DMS153 treated with DMSO at 0.1 percent for 48 hours (cell line): ENCODE results near the gene SERPINB1.
"Not testable (repeated sequence)": the region's sequence is repeated elsewhere in the genome, so short reads cannot be mapped to it uniquely, and the experiment has no call there.

Experiments
- DNase-seq: peaks from one replicate; lab custom pipeline; 2025; ENCODE audit not compliant: unreplicated experiment; lab: John Stamatoyannopoulos, UW

Gene SERPINB1

GRCh38 chr6:2866171-2866846, 24.6 kb upstream of the SERPINB1 start:
- DNase-seq = no peak

DNA sequence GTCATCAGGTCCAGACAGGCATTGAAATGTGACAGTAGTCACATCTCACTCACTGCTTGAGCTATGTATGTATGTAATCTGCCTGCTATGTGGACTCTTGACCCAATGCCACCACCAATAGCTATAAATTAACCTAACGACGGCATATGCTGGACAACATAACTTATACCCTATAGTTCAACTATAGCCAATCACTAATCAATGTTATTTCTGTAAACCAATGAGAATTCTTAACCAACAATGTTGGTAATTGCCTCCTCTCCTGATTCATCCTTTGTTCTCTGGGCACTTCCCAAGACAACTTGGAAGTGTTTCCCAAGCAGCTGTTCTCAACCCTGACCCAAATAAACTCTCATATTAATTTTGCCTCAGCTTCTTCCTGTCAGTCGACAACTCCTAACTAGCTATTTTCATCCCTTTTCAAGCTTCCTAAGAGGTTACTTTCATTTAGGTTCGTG, 24.1 kb upstream of the SERPINB1 start:
- no peak for DNase-seq

GRCh38 chr6:2865270-2865669, 23.6 kb upstream of the SERPINB1 start:
- no peak for DNase-seq

DNA sequence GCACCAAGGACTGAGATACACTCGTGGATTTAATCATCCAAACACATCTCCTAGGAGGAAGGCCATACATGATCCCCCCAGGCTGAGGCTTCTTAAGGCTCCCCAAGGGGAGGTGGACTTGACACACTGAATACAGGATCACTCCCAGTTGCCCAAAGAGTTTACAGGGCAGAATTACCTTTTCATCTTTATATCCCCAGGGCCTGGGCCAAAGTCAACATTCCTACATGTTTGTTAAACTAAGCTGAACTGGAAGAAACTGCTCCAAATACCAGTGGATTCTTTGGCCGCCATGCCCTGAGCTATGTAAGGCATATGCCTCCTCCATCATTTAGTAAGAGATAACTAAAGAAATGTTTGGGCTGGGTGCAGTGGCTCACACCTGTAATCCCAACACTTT, 22.2 kb upstream of the SERPINB1 start:
- no peak for DNase-seq

DNA sequence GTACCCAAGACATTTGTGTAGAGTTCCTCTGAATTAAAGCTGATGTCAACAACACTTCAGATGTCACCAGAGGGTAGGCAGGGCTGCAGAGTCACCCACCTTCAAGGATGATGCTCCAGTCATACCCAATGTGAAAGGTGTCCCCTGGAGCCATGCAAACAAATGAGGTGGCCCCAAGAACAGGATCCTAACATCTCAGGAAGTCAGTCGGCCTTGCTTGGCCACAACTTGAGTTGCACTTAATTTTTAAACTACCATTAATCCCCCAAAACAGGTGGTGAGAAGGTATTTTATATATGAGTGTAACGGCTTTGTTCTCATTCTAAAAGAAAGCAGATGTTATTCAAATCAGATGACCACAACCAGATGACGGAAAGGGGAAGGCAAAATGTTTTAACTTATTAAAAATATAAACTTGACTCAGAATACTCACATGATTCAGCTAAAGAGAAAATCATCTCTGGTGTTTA, 21.1 kb upstream of the SERPINB1 start:
- no peak for DNase-seq

DNA sequence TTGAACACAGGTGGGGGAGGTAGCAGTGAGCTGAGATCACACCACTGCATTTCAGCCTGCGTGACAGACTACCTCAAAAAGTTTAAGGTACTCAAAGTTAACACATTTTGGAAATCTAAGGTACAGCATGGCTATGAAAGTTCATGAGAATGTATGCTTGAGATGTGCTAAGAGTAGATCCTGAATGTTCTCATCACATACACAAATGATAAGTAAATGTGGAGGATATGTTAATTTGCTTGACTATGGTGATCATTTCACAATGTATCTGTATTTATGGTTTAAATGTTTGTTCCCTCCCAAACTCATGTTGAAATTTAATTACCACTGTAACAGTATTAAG, 20.1 kb upstream of the SERPINB1 start:
- DNase-seq = no peak

GRCh38 chr6:2861060-2861821, 19.6 kb upstream of the SERPINB1 start:
- DNase-seq = no peak

GRCh38 chr6:2860706-2861059, 19.0 kb upstream of the SERPINB1 start:
- DNase-seq = not testable (repeated sequence)

DNA sequence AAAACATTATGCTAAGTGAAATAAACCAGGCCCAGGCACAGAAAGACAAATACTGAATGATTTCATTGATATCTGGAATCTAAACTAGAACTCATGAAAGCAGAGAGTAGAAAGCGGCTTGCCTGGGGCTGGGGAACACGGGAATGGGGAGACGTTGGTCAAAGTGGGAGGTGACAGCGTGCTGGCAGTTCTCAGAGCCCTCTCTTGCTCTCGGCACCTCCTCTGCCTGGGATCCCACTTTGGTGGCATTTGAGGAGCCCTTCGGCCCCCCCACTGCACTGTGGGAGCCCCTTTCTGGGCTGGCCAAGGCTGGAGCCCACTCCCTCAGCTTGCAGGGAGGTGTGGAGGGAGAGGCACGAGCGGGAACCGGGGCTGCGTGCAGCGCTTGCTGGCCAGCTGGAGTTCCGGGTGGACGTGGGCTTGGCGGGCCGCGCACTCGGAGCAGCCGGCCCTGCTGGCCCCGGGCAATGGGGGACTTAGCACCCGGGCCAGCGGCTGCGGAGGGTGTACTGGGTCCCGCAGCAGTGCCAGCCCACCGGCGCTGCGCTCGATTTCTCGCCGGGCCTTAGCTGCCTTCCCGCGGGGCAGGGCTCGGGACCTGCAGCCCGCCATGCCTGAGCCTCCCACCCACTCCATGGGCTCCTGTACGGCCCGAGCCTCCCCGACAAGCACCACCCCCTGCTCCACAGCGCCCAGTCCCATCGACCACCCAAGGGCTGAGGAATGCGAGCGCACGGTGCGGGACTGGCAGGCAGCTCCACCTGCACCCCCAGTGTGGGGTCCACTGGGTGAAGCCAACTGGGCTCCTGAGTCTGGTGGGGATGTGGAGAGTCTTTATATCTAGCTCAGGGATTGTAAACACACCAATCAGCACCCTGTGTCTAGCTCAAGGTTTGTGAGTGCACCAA, 18.4 kb upstream of the SERPINB1 start:
- DNase-seq = not testable (repeated sequence)

- no peak for DNase-seq
Measured at GRCh38 chr6:2859185-2859700, 17.6 kb upstream of the SERPINB1 start.

GRCh38 chr6:2857580-2858337, 16.1 kb upstream of the SERPINB1 start:
- no peak for DNase-seq

- DNase-seq = no peak
Measured at GRCh38 chr6:2857185-2857579, 15.5 kb upstream of the SERPINB1 start.

- no peak for DNase-seq
Measured at GRCh38 chr6:2855061-2855519, 13.4 kb upstream of the SERPINB1 start.

GRCh38 chr6:2854396-2854982, 12.8 kb upstream of the SERPINB1 start:
- DNase-seq = no peak

DNA sequence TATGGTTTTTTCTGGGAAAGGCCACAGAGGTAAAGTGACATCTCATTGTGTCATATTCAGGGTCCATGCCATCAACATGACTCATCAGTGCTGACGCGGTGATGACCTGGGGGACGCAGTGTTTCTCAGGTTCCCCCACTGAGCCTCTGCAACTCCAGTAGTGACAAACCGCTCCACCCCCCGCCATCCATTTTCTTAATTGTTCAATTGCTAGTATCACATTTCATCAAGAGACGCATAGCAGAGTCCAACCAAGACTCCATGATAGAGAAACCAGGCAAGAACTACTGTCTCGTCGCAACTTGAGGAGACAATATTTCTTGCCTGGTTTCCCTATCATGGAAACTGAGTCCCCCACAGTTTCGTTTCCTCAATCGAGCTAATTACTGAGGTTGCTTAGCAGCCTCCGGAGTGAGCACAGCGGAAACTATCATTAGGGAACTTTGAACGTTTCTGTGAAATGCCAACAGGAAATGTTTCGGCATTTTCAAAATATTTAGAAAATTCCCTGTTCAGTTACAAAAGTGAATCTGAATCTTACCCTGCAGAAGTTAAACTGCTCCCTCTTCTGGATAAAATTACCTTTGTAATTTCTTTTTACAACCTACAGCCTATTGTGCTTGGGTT, 12.2 kb upstream of the SERPINB1 start:
- DNase-seq = no peak

- DNase-seq = not testable (repeated sequence)
Measured at GRCh38 chr6:2853378-2853768, 11.7 kb upstream of the SERPINB1 start.

DNA sequence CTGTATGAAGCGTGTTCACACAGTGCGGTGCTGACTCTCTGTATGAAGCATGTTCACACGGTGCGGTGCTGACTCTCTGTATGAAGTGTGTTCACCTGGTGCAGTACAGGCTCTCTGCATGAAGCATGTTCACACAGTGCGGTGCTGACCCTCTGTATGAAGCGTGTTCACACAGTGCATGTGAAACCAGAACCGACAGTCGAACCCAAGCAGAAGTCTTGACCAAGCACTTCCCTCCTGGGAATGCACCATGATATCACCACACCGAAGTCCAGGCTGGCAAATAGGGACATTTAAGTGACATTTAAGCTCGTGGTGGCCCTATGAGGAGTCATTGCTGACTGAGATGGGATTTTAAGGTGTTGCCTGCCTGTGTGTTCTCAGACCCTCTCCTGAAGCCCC, 11.3 kb upstream of the SERPINB1 start:
- no peak for DNase-seq

- DNase-seq = no peak
Measured at GRCh38 chr6:2852514-2852855, 10.8 kb upstream of the SERPINB1 start.

DNA sequence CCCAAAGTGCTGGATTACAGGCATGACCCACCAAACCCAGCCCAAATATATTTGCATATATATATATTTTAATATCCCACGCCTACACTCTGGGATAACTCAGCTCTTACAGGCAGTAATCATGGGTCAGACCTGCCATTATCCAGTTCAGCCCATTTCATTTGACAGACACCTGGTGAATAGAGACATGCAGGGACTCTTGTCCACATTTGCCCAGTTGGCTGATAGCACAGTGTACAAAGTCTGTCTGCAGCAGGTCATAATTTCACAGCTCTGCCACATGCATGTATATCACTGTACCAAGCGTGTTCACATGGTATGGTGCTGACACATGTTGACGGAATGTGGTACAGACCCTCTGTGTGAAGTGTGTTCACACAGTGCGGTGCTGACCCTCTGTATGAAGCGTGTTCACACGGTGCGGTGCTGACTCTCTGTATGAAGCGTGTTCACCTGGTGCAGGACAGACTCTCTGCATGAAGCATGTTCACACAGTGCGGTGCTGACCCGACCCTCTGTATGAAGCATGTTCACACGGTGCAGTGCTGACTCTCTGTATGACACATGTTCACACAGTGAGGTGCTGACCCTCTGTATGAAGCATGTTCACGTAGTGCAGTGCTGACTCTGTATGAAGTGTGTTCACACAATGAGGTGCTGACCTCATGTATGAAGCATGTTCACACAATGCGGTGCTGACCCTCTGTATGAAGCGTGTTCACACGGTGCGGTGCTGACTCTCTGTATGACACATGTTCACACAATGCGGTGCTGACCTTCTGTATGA, 10.3 kb upstream of the SERPINB1 start:
- DNase-seq = no peak
